ENCODE data around the gene MPIG6B.

- no peak for TF ChIP-seq EZH2 (IDR thresholded peaks at IDR 0.05)
- TF ChIP-seq CTCF (IDR thresholded peaks at IDR 0.05), result peak; percentile 39
- TF ChIP-seq EZH2phosphoT487 (IDR thresholded peaks at IDR 0.05), result no peak
Measured at GRCh38 chr6:31737991-31738979, 15.1 kb downstream of the MPIG6B start.

Data from neural progenitor cell (in vitro differentiated cells).